Keratinocyte (primary cell): ENCODE measurements around the gene SPRN. TPM values are rescaled to one million over a fixed set of nuclear protein-coding genes. Genes with fewer than 3 reads are reported as not detected.

Source experiments
- DNase-seq: peaks from one replicate; pipeline ENCODE4 v3.0.0-alpha.2; 2011; ENCODE audit warnings: low read depth, missing footprints, low spot score
- FAIRE-seq: peaks from 2 replicates; lab custom pipeline; 2011; peaks lifted over from hg19 to GRCh38; lab: Jason Lieb, UNC
- H2AFZ ChIP-seq: 2 replicates; pipeline ENCODE4 v1.6.0; 2012; ENCODE audit warnings: low read length, control low read depth, inconsistent platforms; ENCODE audit not compliant: control insufficient read depth
- H3K27ac ChIP-seq: 2 replicates; pipeline ENCODE4 v1.5.1; 2011; ENCODE audit warnings: low read length; ENCODE audit not compliant: control insufficient read depth, insufficient read depth
- H3K27me3 ChIP-seq: 3 replicates; pipeline ENCODE4 v1.6.0; 2011; ENCODE audit warnings: low read length; ENCODE audit not compliant: control insufficient read depth, insufficient read depth; ENCODE audit errors: extremely low read depth
- H3K36me3 ChIP-seq, 2 experiments: 2 replicates in 1 of 2; 3 replicates in 1 of 2; pipeline ENCODE4 v1.5.1; 2011; ENCODE audit warnings: low read length in 2 of 2, mild to moderate bottlenecking in 1 of 2; ENCODE audit not compliant: control insufficient read depth in 2 of 2, insufficient read depth in 2 of 2; ENCODE audit errors: extremely low read depth in 1 of 2
- H3K4me1 ChIP-seq: 3 replicates; pipeline ENCODE4 v1.5.1; 2011; ENCODE audit warnings: low read length; ENCODE audit not compliant: control insufficient read depth, insufficient read depth; ENCODE audit errors: extremely low read depth
- H3K4me2 ChIP-seq: 3 replicates; pipeline ENCODE4 v1.6.0; 2011; ENCODE audit warnings: low read depth, low read length; ENCODE audit not compliant: control insufficient read depth, insufficient read depth; ENCODE audit errors: extremely low read depth
- H3K4me3 ChIP-seq, 3 experiments: fragments of 200-600 bp in 1 of 3; sonication (generic) in 1 of 3; 2 replicates in 2 of 3; 3 replicates in 1 of 3; pipeline ENCODE4 v1.5.1; 2011 to 2016; ENCODE audit warnings: low read length in 3 of 3, mild to moderate bottlenecking in 3 of 3, control low read depth in 2 of 3, inconsistent platforms in 1 of 3, low read depth in 1 of 3, mixed read lengths in 1 of 3, mixed run types in 1 of 3, moderate library complexity in 1 of 3; ENCODE audit not compliant: control insufficient read depth in 2 of 3, insufficient read depth in 2 of 3; ENCODE audit errors: extremely low read depth in 1 of 3
- H3K79me2 ChIP-seq: 2 replicates; pipeline ENCODE4 v1.6.0; 2012; ENCODE audit warnings: low read length; ENCODE audit not compliant: control insufficient read depth, insufficient read depth
- H3K9ac ChIP-seq: 3 replicates; pipeline ENCODE4 v1.6.0; 2011; ENCODE audit warnings: low read length; ENCODE audit not compliant: control insufficient read depth, insufficient read depth; ENCODE audit errors: extremely low read depth
- H3K9me1 ChIP-seq: 3 replicates; pipeline ENCODE4 v1.6.0; 2011; ENCODE audit warnings: low read length; ENCODE audit not compliant: control insufficient read depth, insufficient read depth; ENCODE audit errors: extremely low read depth
- H3K9me3 ChIP-seq: 2 replicates; pipeline ENCODE4 v1.5.1; 2012; ENCODE audit warnings: low read depth, low read length; ENCODE audit not compliant: control insufficient read depth
- H4K20me1 ChIP-seq: 3 replicates; pipeline ENCODE4 v1.6.0; 2011; ENCODE audit warnings: low read length; ENCODE audit not compliant: control insufficient read depth, insufficient read depth; ENCODE audit errors: extremely low read depth
- EZH2 ChIP-seq: IDR thresholded peaks from one replicate; pipeline ENCODE4 v1.6.1; 2012; ENCODE audit warnings: inconsistent platforms, mild to moderate bottlenecking, low read length, moderate library complexity
- dilution Hi-C: fragments of 300-500 bp; cut with MboI; formaldehyde crosslinking; loops from one replicate; pipeline ENCODE4 v1.7.0; 2020; ENCODE audit warnings: low sequenced_read_pairs; ENCODE audit not compliant: extremely low pct_ligation_motif_present
- polyA plus RNA-seq, 5 experiments: library from polyadenylated mRNA; depleted of rRNA in 3 of 5; stranded (reverse) in 3 of 5; stranded (forward) in 1 of 5; unstranded in 1 of 5; fragments of >200 nt; gene quantifications; 1 replicate in 1 of 5; 2 replicates in 3 of 5; 3 replicates in 1 of 5; pipeline versions ENCODE4 v1.2.1 to v1.2.3, GENCODE V29; 2011 to 2012; ENCODE audit warnings: missing spikeins in 2 of 5, low read depth in 1 of 5, low replicate concordance in 1 of 5
- TF ChIP-seq, protein P1 (sequence below), 3 experiments: IDR thresholded peaks in 1 of 3; conservative IDR thresholded peaks in 1 of 3; optimal IDR thresholded peaks in 1 of 3; 2 replicates in 2 of 3; 3 replicates in 1 of 3; pipeline versions ENCODE3 to v1.5.1; 2011; ENCODE audit warnings: low read length in 3 of 3, mild to moderate bottlenecking in 3 of 3, moderate library complexity in 2 of 3, control low read depth in 1 of 3, inconsistent platforms in 1 of 3; ENCODE audit not compliant: insufficient read depth in 2 of 3; ENCODE audit errors: extremely low read depth in 1 of 3

Gene SPRN
- polyA plus RNA-seq, 1 donor (not counting 4 experiments of a cell fraction or from before 2014, with no cell fraction given), result 0.01 TPM

GRCh38 chr10:133460208-133460769 lies 35.9 kb upstream of the SPRN start:
- Histone ChIP-seq H3K27me3 (no peaks in the 10 kb centered on the region), H3K4me1 (no peaks in the 10 kb centered on the region), H3K9me1 (no peaks in the 10 kb centered on the region), H3K9ac (no peak overlapping the region), H2AFZ (no peak overlapping the region), H3K9me3 (peaks cover 2% of the 10 kb centered on the region), H3K4me3 (no peak overlapping the region), H3K27ac (no peak overlapping the region), H3K4me2 (no peak overlapping the region), H3K79me2 (no peaks in the 10 kb centered on the region), H3K36me3 (no peaks in the 10 kb centered on the region), H4K20me1 (no peaks in the 10 kb centered on the region)
- FAIRE-seq (no peak), DNase-seq (no peak)
- dilution Hi-C loops, result no loop called here
- TF ChIP-seq EZH2, result no peak
- TF ChIP-seq, protein P1, sequence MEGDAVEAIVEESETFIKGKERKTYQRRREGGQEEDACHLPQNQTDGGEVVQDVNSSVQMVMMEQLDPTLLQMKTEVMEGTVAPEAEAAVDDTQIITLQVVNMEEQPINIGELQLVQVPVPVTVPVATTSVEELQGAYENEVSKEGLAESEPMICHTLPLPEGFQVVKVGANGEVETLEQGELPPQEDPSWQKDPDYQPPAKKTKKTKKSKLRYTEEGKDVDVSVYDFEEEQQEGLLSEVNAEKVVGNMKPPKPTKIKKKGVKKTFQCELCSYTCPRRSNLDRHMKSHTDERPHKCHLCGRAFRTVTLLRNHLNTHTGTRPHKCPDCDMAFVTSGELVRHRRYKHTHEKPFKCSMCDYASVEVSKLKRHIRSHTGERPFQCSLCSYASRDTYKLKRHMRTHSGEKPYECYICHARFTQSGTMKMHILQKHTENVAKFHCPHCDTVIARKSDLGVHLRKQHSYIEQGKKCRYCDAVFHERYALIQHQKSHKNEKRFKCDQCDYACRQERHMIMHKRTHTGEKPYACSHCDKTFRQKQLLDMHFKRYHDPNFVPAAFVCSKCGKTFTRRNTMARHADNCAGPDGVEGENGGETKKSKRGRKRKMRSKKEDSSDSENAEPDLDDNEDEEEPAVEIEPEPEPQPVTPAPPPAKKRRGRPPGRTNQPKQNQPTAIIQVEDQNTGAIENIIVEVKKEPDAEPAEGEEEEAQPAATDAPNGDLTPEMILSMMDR (optimal IDR thresholded peaks at IDR 0.05 in 1 of 3, IDR thresholded peaks at IDR 0.05 in 1 of 3, conservative IDR thresholded peaks at IDR 0.05 in 1 of 3; ENCODE audit: extremely low read depth in 1 of 3, insufficient read depth in 2 of 3, low read length in 3 of 3), result no peak

DNA sequence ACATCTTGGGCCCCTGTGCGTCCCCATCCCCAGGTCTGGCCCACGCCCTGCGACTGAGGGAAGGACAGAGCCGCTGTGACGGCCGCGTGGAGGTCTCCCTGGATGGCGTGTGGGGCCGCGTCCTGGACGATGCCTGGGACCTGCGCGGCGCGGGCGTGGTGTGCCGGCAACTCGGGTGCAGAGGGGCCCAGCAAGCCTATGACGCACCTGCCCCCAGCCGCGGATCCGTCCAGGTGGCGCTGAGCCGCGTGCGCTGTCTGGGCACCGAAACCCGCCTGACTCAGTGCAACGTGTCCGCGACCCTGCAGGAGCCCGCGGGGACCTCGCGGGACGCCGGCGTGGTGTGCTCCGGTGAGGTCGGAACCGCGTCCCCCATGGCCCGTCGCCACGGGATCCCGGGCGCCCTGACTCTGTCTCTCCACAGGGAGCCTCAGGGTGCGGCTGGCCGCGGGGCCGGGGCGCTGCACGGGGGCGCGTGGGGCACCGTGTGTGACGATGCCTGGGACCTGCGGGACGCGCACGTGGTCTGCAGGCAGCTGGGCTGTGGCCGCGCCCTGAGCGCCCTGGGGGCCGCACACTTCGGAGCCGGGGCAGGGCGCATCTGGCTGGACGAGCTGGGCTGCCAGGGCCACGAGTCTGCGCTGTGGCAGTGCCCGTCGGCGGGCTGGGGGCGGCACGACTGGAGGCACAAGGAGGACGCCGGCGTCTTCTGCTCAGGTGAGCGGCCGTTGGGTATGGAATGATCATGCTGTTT lies 35.2 kb upstream of the SPRN start:
- no peaks in the 10 kb centered on the region for H3K27me3 ChIP-seq
- no peaks in the 10 kb centered on the region for H3K9me1 ChIP-seq
- TF ChIP-seq, protein P1 (optimal IDR thresholded peaks at IDR 0.05 in 1 of 3, IDR thresholded peaks at IDR 0.05 in 1 of 3, conservative IDR thresholded peaks at IDR 0.05 in 1 of 3; ENCODE audit: extremely low read depth in 1 of 3, insufficient read depth in 2 of 3, low read length in 3 of 3), result no peak
- TF ChIP-seq EZH2, result no peak
- no peak overlapping the region for H3K4me3 ChIP-seq
- H2AFZ ChIP-seq, result no peak overlapping the region
- H3K27ac ChIP-seq, result no peak overlapping the region
- no peaks in the 10 kb centered on the region for H3K79me2 ChIP-seq
- DNase-seq (no peak), FAIRE-seq (no peak)
- H3K36me3 ChIP-seq, result no peaks in the 10 kb centered on the region
- peaks cover 2% of the 10 kb centered on the region for H3K9me3 ChIP-seq
- dilution Hi-C loops, result no loop called here
- H3K4me2 ChIP-seq, result no peak overlapping the region
- H3K4me1 ChIP-seq, result no peaks in the 10 kb centered on the region
- H3K9ac ChIP-seq, result no peak overlapping the region
- H4K20me1 ChIP-seq, result no peaks in the 10 kb centered on the region
